ENCODE results near the gene ANKRD52.

Gene ANKRD52

DNA sequence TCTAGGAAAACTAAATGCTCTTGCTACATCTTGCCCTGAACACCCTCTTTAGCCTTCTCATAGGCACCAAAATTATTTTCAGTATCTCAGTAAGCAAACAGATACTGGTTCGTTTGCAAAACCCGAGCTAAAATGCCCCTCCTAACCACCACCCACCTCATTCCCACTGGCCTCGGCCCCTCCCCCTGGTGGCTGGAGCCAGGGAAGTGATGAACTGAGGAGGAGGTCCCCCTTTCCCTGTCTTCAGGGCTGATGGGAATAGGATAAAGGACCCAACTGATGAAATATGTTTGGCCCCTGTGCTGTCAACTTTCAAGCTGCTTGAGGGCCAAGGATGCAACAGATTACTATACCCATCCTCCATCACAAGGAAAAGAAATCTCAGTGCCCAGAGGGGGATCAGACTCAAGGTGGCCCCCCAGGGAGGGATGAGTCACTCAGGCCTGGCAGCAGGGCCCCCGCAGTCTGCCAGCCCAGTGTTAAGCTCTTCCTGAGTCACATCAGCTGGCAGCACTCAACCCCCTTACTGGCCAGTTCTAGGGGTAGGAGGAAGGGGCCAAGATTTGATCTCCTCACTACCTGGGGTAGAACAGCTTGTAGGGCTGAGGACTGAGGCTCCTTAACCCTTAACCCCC, 1.7 kb downstream of the ANKRD52 start:
- TF ChIP-seq CTCF (IDR thresholded peaks at IDR 0.05; ENCODE audit: low read depth, low read length, missing control alignments): no peak
- no peak overlapping the region for H3K4me3 ChIP-seq (ENCODE audit: low read depth, low read length)
- DNase-seq (ENCODE audit: low read depth): no peak

GRCh38 chr12:56255671-56256070, 2.5 kb downstream of the ANKRD52 start:
- no peak for DNase-seq (ENCODE audit: low read depth)
- H3K4me3 ChIP-seq (ENCODE audit: low read depth, low read length): no peak overlapping the region
- TF ChIP-seq CTCF (IDR thresholded peaks at IDR 0.05; ENCODE audit: low read depth, low read length, missing control alignments): no peak

DNA sequence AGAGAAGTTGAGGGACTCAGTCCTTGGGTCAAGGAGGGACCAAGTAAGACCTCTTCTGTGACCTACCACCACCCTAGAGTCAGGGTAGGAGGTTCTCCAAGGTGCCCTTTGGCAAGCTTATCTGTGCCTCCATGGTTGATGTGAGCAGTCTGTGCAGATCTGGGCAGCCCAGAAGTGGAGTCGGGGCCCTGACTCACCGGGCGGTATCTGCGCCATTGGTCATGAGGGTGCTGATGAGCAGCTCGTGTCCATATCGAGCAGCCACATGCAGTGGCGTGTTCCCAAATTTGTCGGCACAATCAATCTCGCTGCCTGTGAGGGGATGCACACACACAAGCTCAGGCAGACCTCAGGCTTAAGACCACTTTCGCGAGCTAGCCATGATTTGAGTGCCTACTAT, 5.1 kb downstream of the ANKRD52 start:
- no peak overlapping the region for H3K4me3 ChIP-seq (ENCODE audit: low read depth, low read length)

GRCh38 chr12:56252649-56253048, 5.5 kb downstream of the ANKRD52 start:
- TF ChIP-seq CTCF (IDR thresholded peaks at IDR 0.05; ENCODE audit: low read depth, low read length, missing control alignments): no peak
- no peak for DNase-seq (ENCODE audit: low read depth)
- H3K4me3 ChIP-seq (ENCODE audit: low read depth, low read length): no peak overlapping the region

More for the DNA sequence above, 5.1 kb downstream of the ANKRD52 start:
- no peak for DNase-seq (ENCODE audit: low read depth)
- TF ChIP-seq CTCF (IDR thresholded peaks at IDR 0.05; ENCODE audit: low read depth, low read length, missing control alignments): no peak

GRCh38 chr12:56248711-56249110, 9.5 kb downstream of the ANKRD52 start:
- H3K4me3 ChIP-seq (ENCODE audit: low read depth, low read length): no peak overlapping the region
- DNase-seq (ENCODE audit: low read depth): no peak
- no peak for TF ChIP-seq CTCF (IDR thresholded peaks at IDR 0.05; ENCODE audit: low read depth, low read length, missing control alignments)

- TF ChIP-seq CTCF (IDR thresholded peaks at IDR 0.05; ENCODE audit: low read depth, low read length, missing control alignments): no peak
- DNase-seq (ENCODE audit: low read depth): no peak
- no peak overlapping the region for H3K4me3 ChIP-seq (ENCODE audit: low read depth, low read length)
Measured at GRCh38 chr12:56247923-56248322, 10.3 kb downstream of the ANKRD52 start.

DNA sequence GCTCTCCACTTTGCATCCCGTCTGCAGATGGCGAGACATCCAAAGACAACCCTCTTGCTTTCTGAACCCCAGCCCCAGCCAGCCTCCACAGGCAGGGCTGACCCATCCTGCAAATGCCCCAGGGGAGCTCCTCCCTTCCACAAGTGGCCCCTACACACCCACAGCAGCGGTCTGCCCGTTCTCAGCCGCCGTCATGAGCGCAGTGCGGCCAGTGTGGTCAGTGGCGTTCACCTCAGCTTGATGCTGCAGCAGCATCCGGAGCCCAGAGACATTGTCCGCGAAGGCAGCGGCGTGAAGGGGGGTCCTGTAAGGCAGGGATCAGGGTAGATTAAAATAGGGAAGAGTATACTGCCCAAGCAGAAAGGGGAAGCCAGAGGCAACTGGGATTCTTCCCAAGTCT, 13.7 kb downstream of the ANKRD52 start:
- no peak for TF ChIP-seq CTCF (IDR thresholded peaks at IDR 0.05; ENCODE audit: low read depth, low read length, missing control alignments)
- no peak overlapping the region for H3K4me3 ChIP-seq (ENCODE audit: low read depth, low read length)
- DNase-seq (ENCODE audit: low read depth): no peak

Data from GM12864 (cell line).